ENCODE results near the gene FLRT3. TPM values are rescaled to one million over a fixed set of nuclear protein-coding genes. Genes with fewer than 3 reads are reported as not detected.

The FLRT3 gene
- total RNA-seq, 1 donor = 2.5 TPM

GRCh38 chr20:14331646-14332045 lies 5.8 kb downstream of the FLRT3 start:
- Histone ChIP-seq H3K27ac (ENCODE audit: low read depth, low read length) (no peak overlapping the region), H3K4me3 (ENCODE audit: insufficient read depth, low read length) (no peak overlapping the region), H3K4me2 (ENCODE audit: insufficient read depth, low read length) (no peak overlapping the region), H3K27me3 (ENCODE audit: insufficient read depth, low read length) (no peaks in the 10 kb centered on the region), H2AFZ (ENCODE audit: low read length) (no peak overlapping the region), H3K36me3 (ENCODE audit: insufficient read depth, low read length) (no peaks in the 10 kb centered on the region), H4K20me1 (ENCODE audit: insufficient read depth, low read length) (no peaks in the 10 kb centered on the region), H3K79me2 (ENCODE audit: insufficient read depth, low read length) (no peaks in the 10 kb centered on the region), H3K9me3 (ENCODE audit: low read depth, low read length) (no peaks in the 10 kb centered on the region), H3K4me1 (ENCODE audit: insufficient read depth, low read length) (no peaks in the 10 kb centered on the region)
- TF ChIP-seq CTCF (IDR thresholded peaks at IDR 0.05; ENCODE audit: extremely low read depth, low read depth, low read length) = no peak
- no peak for DNase-seq (ENCODE audit: insufficient read length, low spot score, missing footprints)

- no peak overlapping the region for H3K4me2 ChIP-seq (ENCODE audit: insufficient read depth, low read length)
- H3K27ac ChIP-seq (ENCODE audit: low read depth, low read length) = no peak overlapping the region
- H3K27me3 ChIP-seq (ENCODE audit: insufficient read depth, low read length) = no peaks in the 10 kb centered on the region
- TF ChIP-seq CTCF (IDR thresholded peaks at IDR 0.05; ENCODE audit: extremely low read depth, low read depth, low read length) = no peak
- H4K20me1 ChIP-seq (ENCODE audit: insufficient read depth, low read length) = no peaks in the 10 kb centered on the region
- no peak for DNase-seq (ENCODE audit: insufficient read length, low spot score, missing footprints)
- H2AFZ ChIP-seq (ENCODE audit: low read length) = no peak overlapping the region
- H3K4me3 ChIP-seq (ENCODE audit: insufficient read depth, low read length) = no peak overlapping the region
- H3K79me2 ChIP-seq (ENCODE audit: insufficient read depth, low read length) = no peaks in the 10 kb centered on the region
- H3K9me3 ChIP-seq (ENCODE audit: low read depth, low read length) = no peaks in the 10 kb centered on the region
- H3K36me3 ChIP-seq (ENCODE audit: insufficient read depth, low read length) = no peaks in the 10 kb centered on the region
- no peaks in the 10 kb centered on the region for H3K4me1 ChIP-seq (ENCODE audit: insufficient read depth, low read length)
Observed at GRCh38 chr20:14319704-14320103, 17.7 kb downstream of the FLRT3 start.

- no peak overlapping the region for H2AFZ ChIP-seq (ENCODE audit: low read length)
- no peaks in the 10 kb centered on the region for H4K20me1 ChIP-seq (ENCODE audit: insufficient read depth, low read length)
- H3K36me3 ChIP-seq (ENCODE audit: insufficient read depth, low read length) = no peaks in the 10 kb centered on the region
- no peak overlapping the region for H3K4me3 ChIP-seq (ENCODE audit: insufficient read depth, low read length)
- H3K79me2 ChIP-seq (ENCODE audit: insufficient read depth, low read length) = no peaks in the 10 kb centered on the region
- H3K4me1 ChIP-seq (ENCODE audit: insufficient read depth, low read length) = no peaks in the 10 kb centered on the region
- H3K27ac ChIP-seq (ENCODE audit: low read depth, low read length) = no peak overlapping the region
- no peak for DNase-seq (ENCODE audit: insufficient read length, low spot score, missing footprints)
- no peaks in the 10 kb centered on the region for H3K9me3 ChIP-seq (ENCODE audit: low read depth, low read length)
- no peaks in the 10 kb centered on the region for H3K27me3 ChIP-seq (ENCODE audit: insufficient read depth, low read length)
- H3K4me2 ChIP-seq (ENCODE audit: insufficient read depth, low read length) = no peak overlapping the region
- no peak for TF ChIP-seq CTCF (IDR thresholded peaks at IDR 0.05; ENCODE audit: extremely low read depth, low read depth, low read length)
Observed at GRCh38 chr20:14313341-14314020, 23.9 kb downstream of the FLRT3 start.

- no peaks in the 10 kb centered on the region for H3K36me3 ChIP-seq (ENCODE audit: insufficient read depth, low read length)
- H3K4me2 ChIP-seq (ENCODE audit: insufficient read depth, low read length) = no peak overlapping the region
- no peak overlapping the region for H2AFZ ChIP-seq (ENCODE audit: low read length)
- no peaks in the 10 kb centered on the region for H3K27me3 ChIP-seq (ENCODE audit: insufficient read depth, low read length)
- no peak overlapping the region for H3K4me3 ChIP-seq (ENCODE audit: insufficient read depth, low read length)
- H3K9me3 ChIP-seq (ENCODE audit: low read depth, low read length) = no peaks in the 10 kb centered on the region
- no peak overlapping the region for H3K27ac ChIP-seq (ENCODE audit: low read depth, low read length)
- H3K4me1 ChIP-seq (ENCODE audit: insufficient read depth, low read length) = no peaks in the 10 kb centered on the region
- DNase-seq (ENCODE audit: insufficient read length, low spot score, missing footprints) = no peak
- no peaks in the 10 kb centered on the region for H3K79me2 ChIP-seq (ENCODE audit: insufficient read depth, low read length)
- no peaks in the 10 kb centered on the region for H4K20me1 ChIP-seq (ENCODE audit: insufficient read depth, low read length)
- no peak for TF ChIP-seq CTCF (IDR thresholded peaks at IDR 0.05; ENCODE audit: extremely low read depth, low read depth, low read length)
Observed at GRCh38 chr20:14312001-14312400, 25.4 kb downstream of the FLRT3 start.

All from osteoblast (primary cell).